ENCODE results near the gene IPCEF1. TPM values are rescaled to one million over a fixed set of nuclear protein-coding genes. Genes with fewer than 3 reads are reported as not detected.

IPCEF1 gene
- total and polyA plus RNA-seq, 4 donors = 0.46 to 2.8 (median 1.3) TPM

DNA sequence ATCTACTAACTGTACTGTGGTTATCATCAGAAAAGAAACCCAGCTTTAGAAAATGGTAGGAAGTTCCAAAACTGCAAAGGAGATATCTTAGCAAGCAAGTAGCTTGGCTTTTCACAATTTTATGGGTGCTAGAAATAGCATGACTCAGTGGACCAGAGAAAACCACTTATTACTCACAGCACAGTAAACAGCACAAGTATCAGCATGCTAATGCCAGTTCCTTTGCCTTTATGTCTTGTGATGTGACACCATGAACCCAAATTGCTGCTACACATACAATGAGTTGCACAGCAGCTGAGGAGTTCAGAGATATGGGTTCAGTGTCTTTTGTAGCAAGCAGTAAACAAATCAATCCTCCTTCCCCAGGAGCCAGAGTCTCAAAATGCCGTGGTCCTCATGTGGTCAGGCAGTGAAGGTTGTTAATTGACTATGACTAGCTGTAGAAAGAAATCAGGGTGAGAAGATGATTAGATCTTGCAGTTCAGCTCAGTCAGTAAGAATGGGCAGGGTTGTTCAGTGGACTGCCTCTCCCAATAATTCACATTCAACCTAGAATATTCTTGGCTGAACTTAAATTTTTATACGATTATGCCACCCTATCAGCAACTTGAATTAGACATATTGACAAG is 244.3 kb downstream of the IPCEF1 start:
- H3K9ac ChIP-seq (ENCODE audit: low read depth in 1 of 2, low read length in 2 of 2) = no peak overlapping the region
- H3K4me3 ChIP-seq (ENCODE audit: low read depth in 1 of 3, low read length in 3 of 3) = no peak overlapping the region
- peaks cover 0 to 3% (median 1%) of the 10 kb centered on the region in 4 donors for H3K9me3 ChIP-seq (ENCODE audit: control insufficient read depth in 4 of 4, low read length in 3 of 4)
- no peak overlapping the region for H3K27ac ChIP-seq (ENCODE audit: low read depth in 1 of 2, low read length in 2 of 2)
- WGBS = 61% methylated on average over 2 of the region's 2 CpGs
- H3K27me3 ChIP-seq (ENCODE audit: control insufficient read depth in 4 of 4, insufficient read depth in 4 of 4, low read length in 3 of 4) = no peaks in the 10 kb centered on the region
- no peaks in the 10 kb centered on the region for H3K4me1 ChIP-seq (ENCODE audit: control insufficient read depth in 4 of 4, insufficient read depth in 4 of 4, low read length in 3 of 4)
- TF ChIP-seq, protein P1, sequence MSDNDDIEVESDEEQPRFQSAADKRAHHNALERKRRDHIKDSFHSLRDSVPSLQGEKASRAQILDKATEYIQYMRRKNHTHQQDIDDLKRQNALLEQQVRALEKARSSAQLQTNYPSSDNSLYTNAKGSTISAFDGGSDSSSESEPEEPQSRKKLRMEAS (IDR thresholded peaks at IDR 0.05) = no peak
- TF ChIP-seq TAF1 (conservative IDR thresholded peaks at IDR 0.05) (no peak), JUND (IDR thresholded peaks at IDR 0.05) (no peak), FOXA1 (IDR thresholded peaks at IDR 0.05) (no peak), FOXA2 (IDR thresholded peaks at IDR 0.05) (no peak), HNF4A (conservative IDR thresholded peaks at IDR 0.05) (no peak), RAD21 (IDR thresholded peaks at IDR 0.05) (no peak), GABPA (IDR thresholded peaks at IDR 0.05 in 1 of 2, conservative IDR thresholded peaks at IDR 0.05 in 1 of 2) (no peak), YY1 (IDR thresholded peaks at IDR 0.05) (no peak), HNF4G (IDR thresholded peaks at IDR 0.05) (no peak), NR2F2 (IDR thresholded peaks at IDR 0.05) (no peak), RXRA (IDR thresholded peaks at IDR 0.05) (no peak), SP1 (IDR thresholded peaks at IDR 0.05) (no peak), EGR1 (IDR thresholded peaks at IDR 0.05; ENCODE audit: low read depth in 2 of 2) (no peak)
- TF ChIP-seq, protein P2, sequence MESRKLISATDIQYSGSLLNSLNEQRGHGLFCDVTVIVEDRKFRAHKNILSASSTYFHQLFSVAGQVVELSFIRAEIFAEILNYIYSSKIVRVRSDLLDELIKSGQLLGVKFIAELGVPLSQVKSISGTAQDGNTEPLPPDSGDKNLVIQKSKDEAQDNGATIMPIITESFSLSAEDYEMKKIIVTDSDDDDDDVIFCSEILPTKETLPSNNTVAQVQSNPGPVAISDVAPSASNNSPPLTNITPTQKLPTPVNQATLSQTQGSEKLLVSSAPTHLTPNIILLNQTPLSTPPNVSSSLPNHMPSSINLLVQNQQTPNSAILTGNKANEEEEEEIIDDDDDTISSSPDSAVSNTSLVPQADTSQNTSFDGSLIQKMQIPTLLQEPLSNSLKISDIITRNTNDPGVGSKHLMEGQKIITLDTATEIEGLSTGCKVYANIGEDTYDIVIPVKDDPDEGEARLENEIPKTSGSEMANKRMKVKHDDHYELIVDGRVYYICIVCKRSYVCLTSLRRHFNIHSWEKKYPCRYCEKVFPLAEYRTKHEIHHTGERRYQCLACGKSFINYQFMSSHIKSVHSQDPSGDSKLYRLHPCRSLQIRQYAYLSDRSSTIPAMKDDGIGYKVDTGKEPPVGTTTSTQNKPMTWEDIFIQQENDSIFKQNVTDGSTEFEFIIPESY (IDR thresholded peaks at IDR 0.05) = no peak
- TF ChIP-seq, protein P3, sequence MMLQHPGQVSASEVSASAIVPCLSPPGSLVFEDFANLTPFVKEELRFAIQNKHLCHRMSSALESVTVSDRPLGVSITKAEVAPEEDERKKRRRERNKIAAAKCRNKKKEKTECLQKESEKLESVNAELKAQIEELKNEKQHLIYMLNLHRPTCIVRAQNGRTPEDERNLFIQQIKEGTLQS (IDR thresholded peaks at IDR 0.05) = no peak
- TF ChIP-seq, protein P4, sequence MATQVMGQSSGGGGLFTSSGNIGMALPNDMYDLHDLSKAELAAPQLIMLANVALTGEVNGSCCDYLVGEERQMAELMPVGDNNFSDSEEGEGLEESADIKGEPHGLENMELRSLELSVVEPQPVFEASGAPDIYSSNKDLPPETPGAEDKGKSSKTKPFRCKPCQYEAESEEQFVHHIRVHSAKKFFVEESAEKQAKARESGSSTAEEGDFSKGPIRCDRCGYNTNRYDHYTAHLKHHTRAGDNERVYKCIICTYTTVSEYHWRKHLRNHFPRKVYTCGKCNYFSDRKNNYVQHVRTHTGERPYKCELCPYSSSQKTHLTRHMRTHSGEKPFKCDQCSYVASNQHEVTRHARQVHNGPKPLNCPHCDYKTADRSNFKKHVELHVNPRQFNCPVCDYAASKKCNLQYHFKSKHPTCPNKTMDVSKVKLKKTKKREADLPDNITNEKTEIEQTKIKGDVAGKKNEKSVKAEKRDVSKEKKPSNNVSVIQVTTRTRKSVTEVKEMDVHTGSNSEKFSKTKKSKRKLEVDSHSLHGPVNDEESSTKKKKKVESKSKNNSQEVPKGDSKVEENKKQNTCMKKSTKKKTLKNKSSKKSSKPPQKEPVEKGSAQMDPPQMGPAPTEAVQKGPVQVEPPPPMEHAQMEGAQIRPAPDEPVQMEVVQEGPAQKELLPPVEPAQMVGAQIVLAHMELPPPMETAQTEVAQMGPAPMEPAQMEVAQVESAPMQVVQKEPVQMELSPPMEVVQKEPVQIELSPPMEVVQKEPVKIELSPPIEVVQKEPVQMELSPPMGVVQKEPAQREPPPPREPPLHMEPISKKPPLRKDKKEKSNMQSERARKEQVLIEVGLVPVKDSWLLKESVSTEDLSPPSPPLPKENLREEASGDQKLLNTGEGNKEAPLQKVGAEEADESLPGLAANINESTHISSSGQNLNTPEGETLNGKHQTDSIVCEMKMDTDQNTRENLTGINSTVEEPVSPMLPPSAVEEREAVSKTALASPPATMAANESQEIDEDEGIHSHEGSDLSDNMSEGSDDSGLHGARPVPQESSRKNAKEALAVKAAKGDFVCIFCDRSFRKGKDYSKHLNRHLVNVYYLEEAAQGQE (IDR thresholded peaks at IDR 0.05) = no peak
- DNase-seq (ENCODE audit: low spot score) = no peak
- H3K36me3 ChIP-seq (ENCODE audit: control insufficient read depth in 4 of 4, insufficient read depth in 3 of 4, low read depth in 1 of 4, low read length in 3 of 4) = no peaks in the 10 kb centered on the region

DNA sequence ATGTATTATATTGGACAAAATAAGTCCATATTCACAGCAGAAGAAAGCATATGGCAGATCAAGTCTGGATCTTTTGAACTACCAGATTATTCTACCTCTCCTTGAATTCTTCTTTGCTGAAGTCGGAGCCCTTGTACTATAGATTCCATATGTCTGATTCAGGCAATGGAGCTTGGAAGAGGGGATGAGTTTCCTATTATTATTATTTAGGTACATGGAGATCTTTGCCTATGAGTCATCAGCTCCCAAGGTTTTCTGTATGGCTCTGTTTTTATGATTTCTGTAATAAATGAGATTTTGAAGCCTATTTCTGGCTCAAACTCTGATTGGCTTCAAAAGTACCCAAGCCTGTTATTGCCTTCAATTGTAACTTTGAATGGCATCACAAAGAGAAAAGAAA is 245.6 kb downstream of the IPCEF1 start:
- H3K27me3 ChIP-seq (ENCODE audit: control insufficient read depth in 4 of 4, insufficient read depth in 4 of 4, low read length in 3 of 4) = peaks cover 0 to 2% (median 0%) of the 10 kb centered on the region in 4 donors
- no peaks in the 10 kb centered on the region for H3K4me1 ChIP-seq (ENCODE audit: control insufficient read depth in 4 of 4, insufficient read depth in 4 of 4, low read length in 3 of 4)
- H3K36me3 ChIP-seq (ENCODE audit: control insufficient read depth in 4 of 4, insufficient read depth in 3 of 4, low read depth in 1 of 4, low read length in 3 of 4) = no peaks in the 10 kb centered on the region
- H3K4me3 ChIP-seq (ENCODE audit: low read depth in 1 of 3, low read length in 3 of 3) = no peak overlapping the region
- H3K9me3 ChIP-seq (ENCODE audit: control insufficient read depth in 4 of 4, low read length in 3 of 4) = peaks cover 0 to 3% (median 2%) of the 10 kb centered on the region in 4 donors
- WGBS = 72% methylated on average over 1 of the region's 1 CpG
- no peak overlapping the region for H3K9ac ChIP-seq (ENCODE audit: low read depth in 1 of 2, low read length in 2 of 2)
- TF ChIP-seq EGR1 (IDR thresholded peaks at IDR 0.05; ENCODE audit: low read depth in 2 of 2) (no peak), NR2F2 (IDR thresholded peaks at IDR 0.05) (no peak)
- TF ChIP-seq, protein P2 (IDR thresholded peaks at IDR 0.05) = no peak
- H3K27ac ChIP-seq (ENCODE audit: low read depth in 1 of 2, low read length in 2 of 2) = no peak overlapping the region
- no peak for DNase-seq (ENCODE audit: low spot score)

Measured in liver (tissue), 9 donors.